ENCODE results near the gene GGACT. TPM values are rescaled to one million over a fixed set of nuclear protein-coding genes. Genes with fewer than 3 reads are reported as not detected.

Gene GGACT
- total and polyA plus RNA-seq, 2 of the 8 experiments (the other 6 are each of a cell fraction or from before 2014, with no cell fraction given), result 1.1 to 1.5 TPM

DNA sequence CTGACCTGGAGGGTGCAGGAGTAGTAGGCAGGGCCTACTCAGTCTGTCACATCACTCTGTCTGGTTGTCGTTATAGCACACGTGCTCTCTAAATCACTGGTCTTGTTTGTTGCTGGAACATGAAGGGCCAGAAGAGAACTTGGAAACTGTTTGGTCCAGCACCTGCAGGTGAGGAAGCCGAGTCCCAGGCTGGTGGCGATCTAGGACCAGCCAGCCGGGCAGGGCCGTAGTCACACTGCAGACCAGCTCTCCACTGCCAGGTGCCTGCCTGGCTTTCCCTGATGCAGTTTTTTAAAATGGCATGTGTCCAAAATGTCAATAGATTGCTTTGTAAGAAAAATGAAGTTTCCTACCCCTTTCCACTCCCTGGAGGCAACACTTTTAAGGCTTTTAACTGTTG, 53.7 kb downstream of the GGACT start (continued):
- TF ChIP-seq, protein P1, sequence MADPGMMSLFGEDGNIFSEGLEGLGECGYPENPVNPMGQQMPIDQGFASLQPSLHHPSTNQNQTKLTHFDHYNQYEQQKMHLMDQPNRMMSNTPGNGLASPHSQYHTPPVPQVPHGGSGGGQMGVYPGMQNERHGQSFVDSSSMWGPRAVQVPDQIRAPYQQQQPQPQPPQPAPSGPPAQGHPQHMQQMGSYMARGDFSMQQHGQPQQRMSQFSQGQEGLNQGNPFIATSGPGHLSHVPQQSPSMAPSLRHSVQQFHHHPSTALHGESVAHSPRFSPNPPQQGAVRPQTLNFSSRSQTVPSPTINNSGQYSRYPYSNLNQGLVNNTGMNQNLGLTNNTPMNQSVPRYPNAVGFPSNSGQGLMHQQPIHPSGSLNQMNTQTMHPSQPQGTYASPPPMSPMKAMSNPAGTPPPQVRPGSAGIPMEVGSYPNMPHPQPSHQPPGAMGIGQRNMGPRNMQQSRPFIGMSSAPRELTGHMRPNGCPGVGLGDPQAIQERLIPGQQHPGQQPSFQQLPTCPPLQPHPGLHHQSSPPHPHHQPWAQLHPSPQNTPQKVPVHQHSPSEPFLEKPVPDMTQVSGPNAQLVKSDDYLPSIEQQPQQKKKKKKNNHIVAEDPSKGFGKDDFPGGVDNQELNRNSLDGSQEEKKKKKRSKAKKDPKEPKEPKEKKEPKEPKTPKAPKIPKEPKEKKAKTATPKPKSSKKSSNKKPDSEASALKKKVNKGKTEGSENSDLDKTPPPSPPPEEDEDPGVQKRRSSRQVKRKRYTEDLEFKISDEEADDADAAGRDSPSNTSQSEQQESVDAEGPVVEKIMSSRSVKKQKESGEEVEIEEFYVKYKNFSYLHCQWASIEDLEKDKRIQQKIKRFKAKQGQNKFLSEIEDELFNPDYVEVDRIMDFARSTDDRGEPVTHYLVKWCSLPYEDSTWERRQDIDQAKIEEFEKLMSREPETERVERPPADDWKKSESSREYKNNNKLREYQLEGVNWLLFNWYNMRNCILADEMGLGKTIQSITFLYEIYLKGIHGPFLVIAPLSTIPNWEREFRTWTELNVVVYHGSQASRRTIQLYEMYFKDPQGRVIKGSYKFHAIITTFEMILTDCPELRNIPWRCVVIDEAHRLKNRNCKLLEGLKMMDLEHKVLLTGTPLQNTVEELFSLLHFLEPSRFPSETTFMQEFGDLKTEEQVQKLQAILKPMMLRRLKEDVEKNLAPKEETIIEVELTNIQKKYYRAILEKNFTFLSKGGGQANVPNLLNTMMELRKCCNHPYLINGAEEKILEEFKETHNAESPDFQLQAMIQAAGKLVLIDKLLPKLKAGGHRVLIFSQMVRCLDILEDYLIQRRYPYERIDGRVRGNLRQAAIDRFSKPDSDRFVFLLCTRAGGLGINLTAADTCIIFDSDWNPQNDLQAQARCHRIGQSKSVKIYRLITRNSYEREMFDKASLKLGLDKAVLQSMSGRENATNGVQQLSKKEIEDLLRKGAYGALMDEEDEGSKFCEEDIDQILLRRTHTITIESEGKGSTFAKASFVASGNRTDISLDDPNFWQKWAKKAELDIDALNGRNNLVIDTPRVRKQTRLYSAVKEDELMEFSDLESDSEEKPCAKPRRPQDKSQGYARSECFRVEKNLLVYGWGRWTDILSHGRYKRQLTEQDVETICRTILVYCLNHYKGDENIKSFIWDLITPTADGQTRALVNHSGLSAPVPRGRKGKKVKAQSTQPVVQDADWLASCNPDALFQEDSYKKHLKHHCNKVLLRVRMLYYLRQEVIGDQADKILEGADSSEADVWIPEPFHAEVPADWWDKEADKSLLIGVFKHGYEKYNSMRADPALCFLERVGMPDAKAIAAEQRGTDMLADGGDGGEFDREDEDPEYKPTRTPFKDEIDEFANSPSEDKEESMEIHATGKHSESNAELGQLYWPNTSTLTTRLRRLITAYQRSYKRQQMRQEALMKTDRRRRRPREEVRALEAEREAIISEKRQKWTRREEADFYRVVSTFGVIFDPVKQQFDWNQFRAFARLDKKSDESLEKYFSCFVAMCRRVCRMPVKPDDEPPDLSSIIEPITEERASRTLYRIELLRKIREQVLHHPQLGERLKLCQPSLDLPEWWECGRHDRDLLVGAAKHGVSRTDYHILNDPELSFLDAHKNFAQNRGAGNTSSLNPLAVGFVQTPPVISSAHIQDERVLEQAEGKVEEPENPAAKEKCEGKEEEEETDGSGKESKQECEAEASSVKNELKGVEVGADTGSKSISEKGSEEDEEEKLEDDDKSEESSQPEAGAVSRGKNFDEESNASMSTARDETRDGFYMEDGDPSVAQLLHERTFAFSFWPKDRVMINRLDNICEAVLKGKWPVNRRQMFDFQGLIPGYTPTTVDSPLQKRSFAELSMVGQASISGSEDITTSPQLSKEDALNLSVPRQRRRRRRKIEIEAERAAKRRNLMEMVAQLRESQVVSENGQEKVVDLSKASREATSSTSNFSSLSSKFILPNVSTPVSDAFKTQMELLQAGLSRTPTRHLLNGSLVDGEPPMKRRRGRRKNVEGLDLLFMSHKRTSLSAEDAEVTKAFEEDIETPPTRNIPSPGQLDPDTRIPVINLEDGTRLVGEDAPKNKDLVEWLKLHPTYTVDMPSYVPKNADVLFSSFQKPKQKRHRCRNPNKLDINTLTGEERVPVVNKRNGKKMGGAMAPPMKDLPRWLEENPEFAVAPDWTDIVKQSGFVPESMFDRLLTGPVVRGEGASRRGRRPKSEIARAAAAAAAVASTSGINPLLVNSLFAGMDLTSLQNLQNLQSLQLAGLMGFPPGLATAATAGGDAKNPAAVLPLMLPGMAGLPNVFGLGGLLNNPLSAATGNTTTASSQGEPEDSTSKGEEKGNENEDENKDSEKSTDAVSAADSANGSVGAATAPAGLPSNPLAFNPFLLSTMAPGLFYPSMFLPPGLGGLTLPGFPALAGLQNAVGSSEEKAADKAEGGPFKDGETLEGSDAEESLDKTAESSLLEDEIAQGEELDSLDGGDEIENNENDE (IDR thresholded peaks at IDR 0.05; ENCODE audit: insufficient replicate concordance, low read length), result no peak
- TF ChIP-seq, protein P2, sequence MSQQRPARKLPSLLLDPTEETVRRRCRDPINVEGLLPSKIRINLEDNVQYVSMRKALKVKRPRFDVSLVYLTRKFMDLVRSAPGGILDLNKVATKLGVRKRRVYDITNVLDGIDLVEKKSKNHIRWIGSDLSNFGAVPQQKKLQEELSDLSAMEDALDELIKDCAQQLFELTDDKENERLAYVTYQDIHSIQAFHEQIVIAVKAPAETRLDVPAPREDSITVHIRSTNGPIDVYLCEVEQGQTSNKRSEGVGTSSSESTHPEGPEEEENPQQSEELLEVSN (IDR thresholded peaks at IDR 0.05), result no peak
- no peak for TF ChIP-seq CHD2 (IDR thresholded peaks at IDR 0.05; ENCODE audit: low read length)
- no peak for TF ChIP-seq BRCA1 (IDR thresholded peaks at IDR 0.05; ENCODE audit: low read depth, low read length)
- TF ChIP-seq EP300 (IDR thresholded peaks at IDR 0.05; ENCODE audit: borderline replicate concordance in 1 of 2, low read depth in 2 of 2, low read length in 2 of 2), result no peak
- TF ChIP-seq SIX5 (IDR thresholded peaks at IDR 0.05; ENCODE audit: low read depth, low read length), result no peak
- TF ChIP-seq KDM1A (IDR thresholded peaks at IDR 0.05; ENCODE audit: borderline replicate concordance, low read length), result no peak
- no peak for TF ChIP-seq SIN3A (conservative IDR thresholded peaks at IDR 0.05 in 1 of 2, IDR thresholded peaks at IDR 0.05 in 1 of 2; ENCODE audit: low read depth in 1 of 2, low read length in 2 of 2)

Measured in H1 (cell line).